Astrocyte (in vitro differentiated cells and primary cell): Measurements from ENCODE around the gene LRPAP1.

ENCODE experiments used
- CTCF ChIP-seq: IDR thresholded peaks from 2 replicates; pipeline ENCODE4 v1.5.1; 2011; ENCODE audit warnings: low read depth, mild to moderate bottlenecking, inconsistent platforms, low read length, moderate library complexity; ENCODE audit not compliant: insufficient read depth
- EZH2 ChIP-seq: IDR thresholded peaks from 2 replicates; pipeline ENCODE4 v1.6.1; 2012; ENCODE audit warnings: mild to moderate bottlenecking, low read length, inconsistent platforms; ENCODE audit not compliant: insufficient read depth

- TF ChIP-seq CTCF (no peak), EZH2 (no peak)
Measured at GRCh38 chr4:3518511-3518880, 13.7 kb downstream of the LRPAP1 start.
